Stimulated activated CD8-positive, alpha-beta memory T cell treated with anti-CD3 and anti-CD28 coated beads, Interleukin-7, amount 100 ng/mL, for 4 hours (primary cell): ENCODE data around the gene POU6F2.
"Not testable (repeated sequence)": the region's sequence is repeated elsewhere in the genome, so short reads cannot be mapped to it uniquely, and the experiment has no call there.

Experiments
- DNase-seq, 2 donors: peaks; one replicate each; pipeline ENCODE4 v3.0.0-alpha.2; 2020; ENCODE audit warnings: low read depth in 2 of 2

Gene POU6F2

GRCh38 chr7:39001595-39001994 lies 23.9 kb downstream of the POU6F2 start:
- DNase-seq: no peak

DNA sequence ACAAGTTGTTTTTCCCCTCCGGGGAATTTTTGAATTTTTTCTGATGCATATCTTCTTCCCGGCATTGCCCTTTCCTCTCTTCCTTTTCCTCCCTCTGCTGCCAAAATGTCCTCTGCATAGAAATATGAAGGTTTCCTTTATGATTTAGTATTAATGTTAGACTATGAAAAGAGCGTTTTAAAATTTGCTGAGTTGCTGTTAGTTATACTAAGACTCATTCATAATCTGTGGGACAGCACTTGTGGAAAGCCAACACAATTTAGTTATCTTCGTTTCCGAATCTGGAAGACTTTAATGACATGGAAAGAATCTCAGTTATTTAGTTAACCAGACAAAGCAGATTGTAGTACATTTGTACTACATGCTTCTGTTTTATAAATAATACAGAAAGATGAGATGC lies 25.0 kb downstream of the POU6F2 start:
- DNase-seq: no peak

GRCh38 chr7:39005036-39005435 lies 27.3 kb downstream of the POU6F2 start:
- DNase-seq: no peak

GRCh38 chr7:39005461-39005860 lies 27.8 kb downstream of the POU6F2 start:
- DNase-seq: no peak

- not testable (repeated sequence) for DNase-seq
Measured at GRCh38 chr7:39013049-39013939, 35.6 kb downstream of the POU6F2 start.

DNA sequence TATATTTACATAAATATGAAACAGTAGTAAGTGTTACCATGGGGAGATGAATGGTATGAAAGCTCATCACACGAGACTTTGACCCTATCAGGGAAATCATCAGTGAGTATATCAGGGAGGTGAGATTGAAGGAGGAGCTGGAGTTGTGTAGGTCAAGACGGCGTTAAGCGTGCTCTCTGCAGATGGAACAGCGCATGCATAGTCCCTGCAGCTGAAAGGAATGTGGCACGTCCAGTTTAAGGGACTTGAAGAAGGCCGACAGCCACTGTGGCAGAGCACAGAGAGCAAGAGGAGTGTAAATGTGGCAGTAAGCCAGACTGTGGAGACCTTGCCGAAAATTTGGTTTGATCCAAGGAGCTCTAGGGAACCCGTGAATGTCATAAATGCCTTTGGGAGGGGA lies 38.9 kb downstream of the POU6F2 start:
- DNase-seq: no peak

GRCh38 chr7:39017369-39017915 lies 39.7 kb downstream of the POU6F2 start:
- no peak for DNase-seq

- no peak for DNase-seq
Measured at GRCh38 chr7:39022796-39023195, 45.1 kb downstream of the POU6F2 start.

GRCh38 chr7:39027491-39027890 lies 49.8 kb downstream of the POU6F2 start:
- no peak for DNase-seq

DNA sequence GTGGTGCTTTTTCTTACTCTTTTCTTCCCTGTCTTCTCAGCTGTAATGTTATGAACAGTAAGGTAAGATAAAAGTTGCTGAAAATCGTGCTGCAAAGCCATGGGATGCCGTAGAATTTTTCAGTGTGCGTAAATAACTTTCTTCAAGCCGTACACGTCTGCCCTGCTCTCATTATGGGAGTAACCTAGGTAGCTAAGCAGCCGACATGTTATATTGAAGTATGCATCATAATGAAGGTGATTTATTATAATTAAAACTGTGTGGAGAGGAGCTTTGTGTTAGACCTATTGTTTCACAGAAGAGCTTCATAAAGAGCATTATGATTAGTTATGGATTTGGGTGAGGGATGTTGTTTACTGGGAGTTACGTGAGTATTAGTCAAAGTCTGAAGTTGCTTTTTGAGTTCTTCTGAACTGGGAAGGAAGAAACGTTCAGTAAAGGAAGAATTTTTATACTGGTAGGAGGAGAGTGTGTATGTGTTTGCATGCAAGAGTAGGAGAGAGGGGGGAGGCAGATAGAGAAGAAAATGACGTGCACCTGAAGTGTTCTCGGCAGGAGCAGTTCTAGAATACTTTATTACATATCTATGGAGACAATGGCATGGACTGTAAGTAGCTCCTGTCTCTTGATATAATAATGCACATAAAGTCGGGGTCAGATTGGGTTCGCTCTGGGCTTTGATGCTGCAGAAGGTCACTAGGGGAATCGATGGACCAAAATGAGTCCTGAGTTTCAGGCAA lies 56.3 kb downstream of the POU6F2 start:
- no peak for DNase-seq

DNA sequence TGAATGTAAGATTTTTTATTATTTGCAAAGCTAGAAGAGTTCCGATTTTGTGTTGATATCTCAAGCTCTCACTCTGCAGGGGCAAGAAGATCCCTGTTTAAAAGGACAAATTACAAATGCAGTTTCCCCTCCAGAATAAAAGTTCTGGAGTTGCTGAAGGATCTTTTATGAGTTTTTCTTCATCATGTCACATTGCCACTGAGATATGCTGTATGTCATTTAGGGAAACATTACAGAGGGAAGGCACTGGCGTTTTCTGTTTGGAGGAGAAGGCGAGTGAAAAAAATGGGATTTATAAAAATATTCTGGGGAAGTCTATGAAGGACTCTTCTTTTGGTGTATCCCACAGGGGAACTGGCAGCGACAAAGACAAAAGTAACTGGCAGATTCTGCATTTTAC lies 57.4 kb downstream of the POU6F2 start:
- DNase-seq: no peak

GRCh38 chr7:39035903-39036302 lies 58.2 kb downstream of the POU6F2 start:
- no peak for DNase-seq

GRCh38 chr7:39042670-39043069 lies 65.0 kb downstream of the POU6F2 start:
- DNase-seq: no peak

- no peak for DNase-seq
Measured at GRCh38 chr7:39043531-39043930, 65.8 kb downstream of the POU6F2 start.

DNA sequence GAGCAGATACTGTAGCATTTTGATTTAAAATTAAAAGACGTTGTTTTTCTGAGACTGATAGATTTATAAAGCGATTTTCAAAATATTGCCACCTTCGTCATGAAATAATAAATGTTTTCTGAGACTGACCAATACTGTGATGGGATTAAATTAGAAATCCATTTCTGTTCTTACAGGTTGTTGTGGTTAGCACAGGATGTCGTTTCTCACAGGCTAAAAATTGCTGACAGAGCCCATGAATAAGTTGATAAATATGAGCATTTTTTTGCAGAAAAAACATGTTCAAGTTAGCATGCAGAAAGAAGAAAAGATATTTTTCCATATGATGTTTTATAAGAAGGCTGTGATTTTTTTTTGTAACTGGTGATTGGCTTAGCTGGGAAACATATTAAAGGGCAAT lies 66.8 kb downstream of the POU6F2 start:
- no peak for DNase-seq

DNA sequence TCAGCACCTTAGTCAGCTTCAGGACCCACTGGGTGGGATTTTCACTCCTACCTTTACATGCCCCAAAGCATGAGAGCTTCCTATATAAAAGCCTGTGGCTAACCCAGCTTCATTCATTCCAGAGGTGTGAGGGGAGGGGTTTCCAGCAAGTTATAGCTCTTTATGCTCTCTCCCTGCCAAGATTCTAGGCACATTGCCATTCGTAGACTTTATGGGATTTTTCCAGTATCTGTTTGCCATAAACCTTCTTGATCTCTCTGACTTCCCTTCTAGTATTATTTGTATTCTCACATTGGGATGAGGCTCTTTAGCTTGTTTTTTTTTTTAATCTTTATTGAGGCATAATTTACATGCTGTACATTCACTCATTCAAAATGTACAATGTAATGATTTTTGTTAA lies 67.5 kb downstream of the POU6F2 start:
- no peak for DNase-seq

GRCh38 chr7:39051279-39051678 lies 73.6 kb downstream of the POU6F2 start:
- no peak for DNase-seq

DNA sequence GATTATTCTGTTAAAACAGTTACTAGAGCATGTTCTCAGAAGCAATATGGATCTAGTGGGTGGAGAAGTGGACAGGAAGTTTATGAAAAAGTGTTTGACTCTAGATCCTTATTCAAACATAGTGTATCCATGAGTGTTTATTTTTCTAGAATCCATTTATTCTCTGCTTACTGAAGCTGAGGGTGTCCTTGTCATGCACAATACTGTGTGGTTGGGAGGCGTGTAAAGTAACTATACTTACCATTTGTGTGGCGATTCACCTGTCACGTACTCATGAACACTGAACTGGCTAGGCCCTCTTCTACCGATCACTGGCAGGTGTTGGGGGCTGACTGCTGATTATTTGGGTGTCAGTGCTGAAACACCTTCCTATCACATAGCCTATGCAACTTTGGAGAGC lies 74.0 kb downstream of the POU6F2 start:
- DNase-seq: no peak

DNA sequence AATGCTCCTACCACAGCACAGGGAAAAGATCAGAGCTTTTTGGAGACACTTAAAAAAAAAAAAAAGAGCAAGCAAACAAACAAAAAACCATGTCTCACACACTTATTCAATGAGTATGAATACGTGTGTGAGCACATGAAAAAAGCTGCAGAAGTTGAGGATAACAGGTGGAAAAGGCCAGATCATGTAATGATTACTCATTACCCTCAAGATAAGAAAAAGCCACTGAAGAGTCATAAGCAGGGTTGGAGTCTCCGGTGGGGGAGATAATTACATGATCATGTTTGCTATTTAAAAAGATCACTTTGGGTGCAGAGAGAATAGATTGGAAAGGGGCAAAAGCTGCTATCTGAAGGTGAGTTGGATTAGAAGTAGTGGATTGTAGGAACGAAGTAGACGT lies 77.0 kb downstream of the POU6F2 start:
- DNase-seq: no peak

DNA sequence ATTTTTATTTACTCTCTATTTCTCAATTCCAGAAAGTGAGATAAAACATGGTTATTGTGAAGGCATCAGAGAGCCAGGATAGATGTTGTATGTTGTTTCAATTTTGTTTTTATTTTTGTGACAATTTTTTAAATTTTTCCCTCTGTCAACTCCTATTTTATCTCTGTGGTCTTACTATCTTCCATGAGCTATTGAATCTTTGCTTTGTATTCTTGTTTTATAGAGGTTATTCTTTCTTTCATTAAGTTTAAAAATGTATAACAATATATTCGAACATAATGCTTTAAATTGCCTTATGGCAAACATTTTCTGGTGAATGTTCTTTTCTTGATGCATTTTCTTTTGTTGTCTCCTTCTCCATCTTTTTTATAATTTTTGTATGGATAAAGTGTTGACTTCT lies 78.4 kb downstream of the POU6F2 start:
- DNase-seq: no peak

DNA sequence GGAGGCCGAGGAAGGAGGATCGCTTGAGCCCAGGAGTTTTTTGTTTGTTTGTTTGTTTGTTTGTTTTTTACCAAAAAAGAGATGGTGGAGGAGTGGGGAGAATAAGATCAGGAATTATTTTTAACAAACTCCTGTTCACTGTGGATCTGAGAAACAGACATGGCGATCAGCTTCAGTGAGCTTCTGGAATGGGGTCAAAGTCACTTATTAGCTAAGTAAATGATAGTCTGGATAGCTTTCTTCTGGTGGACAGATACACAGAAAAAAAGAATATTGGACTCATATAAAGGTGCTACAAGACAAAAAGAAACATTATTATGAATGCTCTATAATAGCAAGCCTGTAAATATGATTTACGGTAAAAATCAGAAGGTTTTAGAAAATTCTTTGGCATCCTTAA lies 85.1 kb downstream of the POU6F2 start:
- no peak for DNase-seq

- DNase-seq: no peak
Measured at GRCh38 chr7:39069031-39069430, 91.3 kb downstream of the POU6F2 start.
